OCI-LY7 (cell line): Measurements from ENCODE around the gene TCAIM. TPM values are rescaled to one million over a fixed set of nuclear protein-coding genes. Genes with fewer than 3 reads are reported as not detected.

Source experiments
- BruUV-seq: library from RNA; stranded (reverse); fragments of 400-500 nt; replicated peaks from 2 replicates; lab custom pipeline; 2021; lab: Mats Ljungman, UMichigan
- CTCF ChIA-PET: fragments of 300-600 bp; sonication (Branson Sonifier 250); formaldehyde crosslinking; loops from one replicate; lab custom pipeline; 2022; ENCODE audit warnings: antibody characterized with exemption; ENCODE audit not compliant: unreplicated experiment; lab: Charles Lee
- POLR2A ChIA-PET: fragments of 300-600 bp; sonication (Branson Sonifier 250); formaldehyde crosslinking; loops from one replicate; lab custom pipeline; 2022; ENCODE audit warnings: antibody characterized with exemption; lab: Charles Lee
- DNase-seq: peaks from one replicate; pipeline ENCODE4 v3.0.0-alpha.2; 2015; ENCODE audit warnings: low spot score
- H2AFZ ChIP-seq: fragments of 200-600 bp; sonication (generic), shearing (Covaris generic); 2 replicates; pipeline ENCODE4 v1.6.1; 2014; ENCODE audit warnings: mild to moderate bottlenecking, antibody characterized with exemption, low read length, moderate library complexity
- H3K27ac ChIP-seq: fragments of 200-600 bp; sonication (generic); 2 replicates; pipeline ENCODE4 v1.5.1; 2014; ENCODE audit warnings: mixed run types, low read depth, mild to moderate bottlenecking, moderate library complexity, low read length, inconsistent platforms; ENCODE audit not compliant: poor library complexity, severe bottlenecking
- H3K36me3 ChIP-seq: fragments of 200-600 bp; sonication (generic); 2 replicates; pipeline ENCODE4 v1.6.1; 2014; ENCODE audit warnings: mild to moderate bottlenecking, antibody characterized with exemption, low read length, moderate library complexity, mixed read lengths; ENCODE audit not compliant: insufficient read depth
- H3K4me1 ChIP-seq: fragments of 200-600 bp; sonication (generic); 2 replicates; pipeline ENCODE4 v1.5.1; 2014; ENCODE audit warnings: mild to moderate bottlenecking, low read length; ENCODE audit not compliant: insufficient read depth, poor library complexity, severe bottlenecking
- H3K4me2 ChIP-seq: fragments of 200-600 bp; sonication (generic); 2 replicates; pipeline ENCODE4 v1.6.1; 2014; ENCODE audit warnings: mild to moderate bottlenecking, low read length
- H3K4me3 ChIP-seq: fragments of 200-600 bp; sonication (generic); 2 replicates; pipeline ENCODE4 v1.5.1; 2014; ENCODE audit warnings: mild to moderate bottlenecking, low read depth, low read length; ENCODE audit not compliant: poor library complexity, severe bottlenecking
- H3K79me2 ChIP-seq: fragments of 200-600 bp; sonication (generic); 2 replicates; pipeline ENCODE4 v1.6.1; 2016; ENCODE audit warnings: low read depth, mild to moderate bottlenecking, low read length, moderate library complexity, mixed read lengths; ENCODE audit not compliant: insufficient read depth
- H3K9me2 ChIP-seq: fragments of 200-600 bp; sonication (generic); 2 replicates; pipeline ENCODE4 v1.6.1; 2016; ENCODE audit warnings: mild to moderate bottlenecking, low read length, mixed read lengths; ENCODE audit not compliant: insufficient read depth
- H3K9me3 ChIP-seq: fragments of 200-600 bp; sonication (generic); 2 replicates; pipeline ENCODE4 v1.6.1; 2014; ENCODE audit warnings: mild to moderate bottlenecking, mixed run types, low read length, mixed read lengths
- H4K20me1 ChIP-seq: fragments of 200-600 bp; sonication (generic); 2 replicates; pipeline ENCODE4 v1.6.1; 2014; ENCODE audit warnings: mild to moderate bottlenecking, antibody characterized with exemption, low read length, moderate library complexity, mixed read lengths; ENCODE audit not compliant: insufficient read depth
- CTCF ChIP-seq: fragments of 200-600 bp; sonication (generic); conservative IDR thresholded peaks from 2 replicates; pipeline ENCODE4 v1.5.1; 2014; ENCODE audit warnings: mild to moderate bottlenecking, antibody characterized with exemption, low read length, moderate library complexity, mixed read lengths
- EZH2phosphoT487 ChIP-seq: fragments of 200-600 bp; sonication (generic); IDR thresholded peaks from 2 replicates; pipeline ENCODE4 v1.6.1; 2018; ENCODE audit warnings: low read depth, borderline replicate concordance, mild to moderate bottlenecking, mixed run types, antibody characterized with exemption, low read length, moderate library complexity, mixed read lengths
- intact Hi-C: fragments of 100-400 bp; cut with micrococcal nuclease; formaldehyde crosslinking; loops from one replicate; pipeline ENCODE4 v1.10.0; 2022; ENCODE audit not compliant: unreplicated experiment
- total RNA-seq, 2 experiments: library from RNA; depleted of rRNA in 1 of 2; stranded (reverse); fragments of >200 nt in 1 of 2; shearing (Covaris generic) in 1 of 2; gene quantifications; 2 replicates each; pipeline ENCODE4 v1.2.3, GENCODE V29; 2014 to 2022

The TCAIM gene
- total RNA-seq, 2 experiments from 2014 or later = 15.2 to 24.0 TPM

- no peaks in the 10 kb centered on the region for H3K36me3 ChIP-seq
- H3K4me2 ChIP-seq = no peak overlapping the region
- H3K4me1 ChIP-seq = no peaks in the 10 kb centered on the region
- no peak for DNase-seq
- no TSS peak for BruUV-seq
- TF ChIP-seq EZH2phosphoT487 = no peak
- no peak for TF ChIP-seq CTCF
- ChIA-PET CTCF (no interaction called here), POLR2A (interaction anchor here (1.4 kb wide), 1 partner anchor 31 kb away, joined by 6 read pairs; no protein-coding TSS in a partner anchor)
- intact Hi-C loops = no loop called here
- H3K9me3 ChIP-seq = no peaks in the 10 kb centered on the region
- no peak overlapping the region for H3K27ac ChIP-seq
- H2AFZ ChIP-seq = no peak overlapping the region
- no peaks in the 10 kb centered on the region for H4K20me1 ChIP-seq
- H3K9me2 ChIP-seq = no peaks in the 10 kb centered on the region
- H3K79me2 ChIP-seq = no peaks in the 10 kb centered on the region
- no peak overlapping the region for H3K4me3 ChIP-seq
These were observed 62.2 kb downstream of the TCAIM start for GRCh38 chr3:44400771-44401170.

- no peak for DNase-seq
- BruUV-seq = no TSS peak
- intact Hi-C loops = no loop called here
- Histone ChIP-seq H3K9me3 (no peaks in the 10 kb centered on the region), H2AFZ (no peak overlapping the region), H3K4me3 (no peak overlapping the region), H3K36me3 (no peaks in the 10 kb centered on the region), H3K9me2 (no peaks in the 10 kb centered on the region), H4K20me1 (no peaks in the 10 kb centered on the region), H3K27ac (no peak overlapping the region), H3K79me2 (no peaks in the 10 kb centered on the region), H3K4me2 (no peak overlapping the region), H3K4me1 (no peaks in the 10 kb centered on the region)
- ChIA-PET CTCF (no interaction called here), POLR2A (no interaction called here)
- no peak for TF ChIP-seq EZH2phosphoT487
- TF ChIP-seq CTCF = no peak
These were observed 64.0 kb downstream of the TCAIM start for GRCh38 chr3:44402548-44402947.

GRCh38 chr3:44409640-44410410, 71.3 kb downstream of the TCAIM start:
- H3K4me3 ChIP-seq = no peak overlapping the region
- no peaks in the 10 kb centered on the region for H3K79me2 ChIP-seq
- no peaks in the 10 kb centered on the region for H3K4me1 ChIP-seq
- no peaks in the 10 kb centered on the region for H3K36me3 ChIP-seq
- H2AFZ ChIP-seq = no peak overlapping the region
- no peaks in the 10 kb centered on the region for H3K9me3 ChIP-seq
- no peaks in the 10 kb centered on the region for H3K9me2 ChIP-seq
- intact Hi-C loops = no loop called here
- TF ChIP-seq EZH2phosphoT487 (no peak), CTCF (no peak)
- ChIA-PET POLR2A (no interaction called here), CTCF (no interaction called here)
- BruUV-seq = no TSS peak
- H4K20me1 ChIP-seq = no peaks in the 10 kb centered on the region
- no peak for DNase-seq
- no peak overlapping the region for H3K27ac ChIP-seq
- H3K4me2 ChIP-seq = no peak overlapping the region
